Stimulated activated CD4-positive, alpha-beta T cell treated with anti-CD3 and anti-CD28 coated beads, TNF-alpha, amount 100 ng/mL, for 48 hours (primary cell): ENCODE data around the gene TFDP1.
"Not testable (repeated sequence)": the region's sequence is repeated elsewhere in the genome, so short reads cannot be mapped to it uniquely, and the experiment has no call there.

Experiments used
- DNase-seq, 3 donors: peaks; one replicate each; pipeline ENCODE4 v3.0.0-alpha.2; 2020; ENCODE audit warnings: low read depth in 3 of 3

Gene TFDP1

GRCh38 chr13:113550453-113550852 is 34.1 kb upstream of the TFDP1 start:
- DNase-seq, result no peak

GRCh38 chr13:113551081-113552000 is 33.2 kb upstream of the TFDP1 start:
- DNase-seq, result no peak

- no peak for DNase-seq
Measured at GRCh38 chr13:113552079-113552478, 32.5 kb upstream of the TFDP1 start.

DNA sequence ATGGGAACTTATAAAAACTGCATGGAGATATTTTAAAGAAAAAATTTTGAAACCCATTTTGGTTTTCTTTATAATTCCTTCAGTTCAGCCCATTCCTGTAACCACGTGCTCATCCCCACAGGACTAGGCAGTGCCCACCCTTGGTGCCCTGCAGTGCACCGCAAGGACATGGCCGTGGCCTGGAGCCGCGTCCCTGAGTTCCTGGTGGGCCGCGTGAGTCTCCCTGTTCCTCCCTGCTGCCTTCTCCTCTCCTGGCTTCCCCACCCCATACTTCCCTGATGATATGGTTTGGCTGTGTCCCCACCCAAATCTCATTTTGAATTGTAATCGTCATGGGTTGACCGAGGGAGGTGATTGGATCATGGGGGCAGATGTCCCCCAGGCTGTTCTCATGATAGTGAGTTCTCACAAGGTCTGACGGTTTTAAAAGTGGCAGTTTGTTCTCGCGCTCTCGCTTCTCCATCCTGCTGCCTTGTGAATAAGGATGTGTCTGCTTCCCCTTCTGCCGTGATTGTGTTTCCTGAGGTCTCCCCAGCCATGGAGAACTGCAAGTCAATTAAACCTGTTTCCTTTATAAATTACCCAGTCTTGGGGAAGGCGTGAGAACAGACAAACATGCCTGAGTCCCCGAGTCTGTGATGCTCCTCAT is 31.6 kb upstream of the TFDP1 start:
- no peak for DNase-seq

DNA sequence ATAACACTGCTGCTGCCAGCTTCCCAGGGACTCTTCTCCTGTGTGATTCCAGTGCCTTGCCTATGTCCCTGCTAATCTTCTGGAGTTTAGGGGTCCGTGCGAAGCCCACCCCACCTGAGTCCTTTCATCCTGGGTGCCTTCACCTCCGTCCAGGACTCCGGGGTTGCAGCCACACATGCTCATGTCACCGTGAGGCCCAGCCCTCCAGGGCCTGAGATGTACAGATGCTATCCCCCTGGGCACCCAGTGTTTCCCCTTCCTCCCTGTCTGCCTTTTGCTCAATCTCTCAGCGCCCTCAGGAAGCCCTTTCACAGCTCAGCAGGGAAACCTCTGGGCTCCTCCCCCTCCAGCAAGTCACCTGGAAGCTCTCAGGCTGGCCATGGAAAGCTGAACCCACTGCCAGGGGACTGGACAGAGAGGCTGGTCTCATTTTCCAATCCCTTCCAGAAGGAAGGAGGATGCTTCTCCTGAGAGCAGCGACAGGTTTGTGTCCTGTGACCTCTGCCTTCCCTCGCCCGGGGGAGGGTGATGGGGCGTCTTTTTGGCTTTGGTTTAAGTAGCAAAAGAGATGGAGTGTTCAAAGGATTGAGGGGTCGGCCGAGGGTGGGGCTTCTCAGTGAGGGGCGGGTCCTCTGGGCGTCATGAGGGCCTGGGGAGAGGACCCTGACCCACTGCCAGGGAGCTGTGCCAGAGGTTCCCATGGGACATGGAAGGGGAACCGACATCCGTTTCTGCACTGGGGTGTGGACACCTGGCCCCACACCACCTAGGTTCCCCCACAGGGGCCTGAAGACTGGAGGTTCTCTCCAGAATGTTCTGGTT is 30.8 kb upstream of the TFDP1 start:
- DNase-seq, result no peak

GRCh38 chr13:113554333-113554700 is 30.2 kb upstream of the TFDP1 start:
- DNase-seq, result no peak

- DNase-seq, result no peak
Measured at GRCh38 chr13:113555141-113555540, 29.4 kb upstream of the TFDP1 start.

DNA sequence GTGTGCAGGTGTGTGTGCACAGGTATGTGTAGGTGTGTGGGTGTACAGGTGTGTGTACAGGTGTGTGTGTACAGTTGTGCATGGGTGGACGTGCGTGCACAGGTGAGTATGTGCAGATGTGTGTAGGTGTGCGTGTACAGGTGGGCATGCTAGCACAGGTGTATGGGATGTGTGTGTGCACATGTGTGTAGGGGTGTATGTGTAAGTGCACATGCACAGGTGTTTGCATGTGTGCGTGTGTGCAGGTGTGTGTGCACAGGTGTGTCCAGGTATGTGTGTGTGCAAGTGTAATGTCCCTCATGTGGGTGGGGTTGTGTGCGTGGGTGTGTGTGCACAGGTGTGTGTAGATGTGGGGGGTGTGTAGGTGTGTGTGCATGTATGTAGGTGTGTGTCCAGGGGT is 27.5 kb upstream of the TFDP1 start:
- DNase-seq, result no peak

GRCh38 chr13:113558461-113558860 is 26.1 kb upstream of the TFDP1 start:
- DNase-seq, result no peak

- DNase-seq, result no peak
Measured at GRCh38 chr13:113559061-113559460, 25.5 kb upstream of the TFDP1 start.

- DNase-seq, result no peak
Measured at GRCh38 chr13:113559901-113560644, 24.5 kb upstream of the TFDP1 start.

- no peak for DNase-seq
Measured at GRCh38 chr13:113560645-113561416, 23.7 kb upstream of the TFDP1 start.

GRCh38 chr13:113561417-113562084 is 23.0 kb upstream of the TFDP1 start:
- no peak for DNase-seq

- DNase-seq, result no peak
Measured at GRCh38 chr13:113562085-113562749, 22.3 kb upstream of the TFDP1 start.

- DNase-seq, result no peak
Measured at GRCh38 chr13:113562844-113563243, 21.7 kb upstream of the TFDP1 start.

DNA sequence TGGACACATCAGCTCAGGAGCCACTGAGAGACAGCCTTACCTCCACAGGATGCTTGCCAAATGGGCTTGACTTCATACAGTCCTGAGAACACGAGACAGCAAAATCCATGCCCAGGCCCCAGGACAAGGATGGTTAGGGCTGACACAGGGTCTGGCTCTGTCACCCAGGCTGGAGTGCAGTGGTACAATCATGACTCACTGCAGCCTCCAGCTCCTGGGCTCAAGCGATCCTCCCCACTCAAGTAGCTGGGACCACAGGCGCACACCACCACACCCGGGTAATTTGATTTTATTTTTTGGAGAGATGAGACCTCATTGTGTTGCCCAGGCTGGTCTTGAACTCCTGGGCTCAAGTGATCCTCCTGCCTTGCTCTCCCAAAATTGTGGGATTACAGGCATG is 21.0 kb upstream of the TFDP1 start:
- not testable (repeated sequence) for DNase-seq

DNA sequence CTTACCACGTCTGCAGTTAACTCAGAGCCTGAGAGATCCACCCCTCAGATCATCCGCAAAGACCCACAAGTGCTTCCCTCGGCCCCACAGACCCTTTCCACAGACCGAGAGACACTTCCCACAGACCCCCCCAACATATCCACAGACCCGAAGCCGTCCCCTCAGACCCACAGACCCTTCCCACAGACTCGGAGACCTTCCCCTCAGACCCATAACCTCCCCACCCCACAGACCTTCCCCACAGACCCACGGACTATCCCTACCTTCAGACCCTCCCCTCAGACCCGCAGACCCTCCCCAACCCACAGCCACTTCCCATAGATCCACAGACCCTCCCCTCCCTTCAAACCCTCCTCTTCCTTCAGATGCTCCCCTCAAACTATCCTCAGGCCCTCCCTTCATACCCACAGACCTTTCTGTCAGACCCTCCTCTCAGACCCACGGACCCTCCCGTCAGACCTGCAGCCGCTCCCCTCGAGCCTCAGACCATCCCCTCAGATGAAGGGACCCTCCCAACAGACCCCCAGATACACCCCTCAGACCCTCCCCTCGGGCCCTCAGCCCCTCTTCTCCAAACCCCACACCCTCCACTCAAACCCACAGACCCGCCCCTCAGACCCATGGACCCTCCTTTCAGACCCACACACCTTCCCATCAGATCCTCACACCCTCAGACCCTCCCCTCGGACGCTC is 20.1 kb upstream of the TFDP1 start:
- no peak for DNase-seq

- no peak for DNase-seq
Measured at GRCh38 chr13:113565526-113566226, 18.9 kb upstream of the TFDP1 start.

GRCh38 chr13:113566227-113566561 is 18.4 kb upstream of the TFDP1 start:
- no peak for DNase-seq
